NCI-H748 (cell line): ENCODE data around the gene B4GALT7.
"Not testable (repeated sequence)": the region's sequence is repeated elsewhere in the genome, so short reads cannot be mapped to it uniquely, and the experiment has no call there.

ENCODE experiments used
- DNase-seq: peaks from one replicate; lab custom pipeline; 2025; ENCODE audit not compliant: unreplicated experiment; lab: John Stamatoyannopoulos, UW

B4GALT7 gene, protein sequence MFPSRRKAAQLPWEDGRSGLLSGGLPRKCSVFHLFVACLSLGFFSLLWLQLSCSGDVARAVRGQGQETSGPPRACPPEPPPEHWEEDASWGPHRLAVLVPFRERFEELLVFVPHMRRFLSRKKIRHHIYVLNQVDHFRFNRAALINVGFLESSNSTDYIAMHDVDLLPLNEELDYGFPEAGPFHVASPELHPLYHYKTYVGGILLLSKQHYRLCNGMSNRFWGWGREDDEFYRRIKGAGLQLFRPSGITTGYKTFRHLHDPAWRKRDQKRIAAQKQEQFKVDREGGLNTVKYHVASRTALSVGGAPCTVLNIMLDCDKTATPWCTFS

GRCh38 chr5:177599731-177600507 lies at the start of gene B4GALT7:
Gene B4GALT7 (plus strand): TSS chr5:177600132. CDS start chr5:177600211, 79 bp downstream.
- peak; percentile 85 for DNase-seq

DNA sequence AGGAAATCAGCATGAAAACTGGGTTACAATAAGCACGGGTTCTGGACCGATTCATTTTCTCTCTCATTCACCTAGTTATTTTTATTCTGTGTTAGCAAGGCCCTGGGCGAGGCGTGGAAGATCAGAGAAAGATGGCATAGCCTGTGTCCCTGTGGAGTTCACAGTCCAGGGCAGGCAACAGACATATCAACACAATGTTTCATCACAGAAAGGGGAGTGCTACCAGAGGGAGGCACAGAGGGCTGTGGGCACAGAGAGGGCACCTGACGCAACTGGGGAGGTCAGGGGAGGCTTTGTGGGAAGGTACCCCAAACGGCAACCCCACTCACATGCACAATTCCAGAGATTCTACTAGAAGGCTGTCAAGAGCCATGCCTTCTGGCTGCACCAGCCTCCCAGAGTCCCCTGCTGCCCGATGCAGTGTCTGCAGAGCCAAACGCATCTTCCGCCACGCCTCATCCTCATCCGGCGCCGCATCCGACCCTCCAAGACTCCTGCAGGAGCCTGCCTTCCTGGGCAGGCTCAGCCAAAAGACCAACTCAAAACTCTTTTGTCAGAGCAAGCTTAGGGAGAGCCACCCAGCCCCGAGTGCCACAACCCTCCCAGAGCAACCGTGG lies 47.0 kb upstream of the B4GALT7 start:
- peak; percentile 13 for DNase-seq

GRCh38 chr5:177553671-177554429 lies 46.1 kb upstream of the B4GALT7 start:
- peak; percentile 50 for DNase-seq

DNA sequence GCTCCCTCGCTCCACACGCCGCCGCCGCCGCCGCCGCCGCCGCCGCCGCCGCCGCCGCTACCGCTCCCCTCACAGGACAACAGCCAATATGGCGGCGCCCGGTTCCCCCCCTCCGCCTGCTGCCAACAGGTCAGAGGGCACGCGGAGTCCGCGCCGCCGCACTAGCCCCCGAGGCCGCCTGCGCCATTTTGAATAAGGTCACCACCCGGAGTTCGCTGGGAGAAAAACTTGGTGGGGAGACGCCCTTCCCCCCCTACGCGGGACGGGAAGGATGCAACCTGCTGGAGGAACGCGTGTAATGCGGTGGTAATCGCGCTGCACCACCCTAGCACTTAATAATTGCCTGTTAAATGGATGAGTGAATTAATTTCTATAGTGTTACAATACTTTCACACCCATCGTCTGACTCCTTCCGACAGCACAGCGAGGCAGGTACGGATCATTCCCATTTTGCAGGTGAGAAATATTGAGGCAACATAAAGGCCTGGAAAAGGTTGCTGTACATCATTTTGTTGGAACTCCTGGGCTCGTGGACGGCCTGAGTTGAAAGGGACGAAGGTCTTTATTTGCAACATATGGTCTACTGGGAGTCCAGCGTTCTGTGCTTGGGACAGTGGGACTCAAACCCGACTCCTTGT lies 45.3 kb upstream of the B4GALT7 start, which contains the start of gene FAM193B:
Gene FAM193B, minus strand, starts transcription at position 90 of the 638 bp plus-strand sequence. CDS start 105 bp downstream, outside the sequence.
- DNase-seq, result peak; percentile 94

GRCh38 chr5:177555228-177555627 lies 44.7 kb upstream of the B4GALT7 start:
- DNase-seq, result no peak

DNA sequence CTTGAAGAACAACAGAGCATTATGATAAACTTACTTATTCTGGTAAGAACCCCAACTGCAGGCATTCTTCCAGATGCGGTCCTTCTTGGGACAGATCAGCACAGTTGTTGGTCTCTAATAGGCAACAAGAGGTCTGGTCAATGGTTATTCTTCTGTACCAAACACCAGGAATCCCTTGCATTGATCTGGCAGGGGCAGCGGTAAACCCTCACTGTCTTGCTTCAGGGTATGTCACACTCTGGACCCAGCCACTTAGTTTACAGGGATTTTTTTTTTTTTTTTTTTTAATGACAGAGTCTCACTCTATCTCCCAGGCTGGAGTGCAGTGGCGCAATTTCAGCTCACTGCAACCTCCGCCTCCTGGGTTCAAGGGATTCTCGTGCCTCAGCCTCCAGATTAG lies 44.3 kb upstream of the B4GALT7 start:
- DNase-seq, result no peak

DNA sequence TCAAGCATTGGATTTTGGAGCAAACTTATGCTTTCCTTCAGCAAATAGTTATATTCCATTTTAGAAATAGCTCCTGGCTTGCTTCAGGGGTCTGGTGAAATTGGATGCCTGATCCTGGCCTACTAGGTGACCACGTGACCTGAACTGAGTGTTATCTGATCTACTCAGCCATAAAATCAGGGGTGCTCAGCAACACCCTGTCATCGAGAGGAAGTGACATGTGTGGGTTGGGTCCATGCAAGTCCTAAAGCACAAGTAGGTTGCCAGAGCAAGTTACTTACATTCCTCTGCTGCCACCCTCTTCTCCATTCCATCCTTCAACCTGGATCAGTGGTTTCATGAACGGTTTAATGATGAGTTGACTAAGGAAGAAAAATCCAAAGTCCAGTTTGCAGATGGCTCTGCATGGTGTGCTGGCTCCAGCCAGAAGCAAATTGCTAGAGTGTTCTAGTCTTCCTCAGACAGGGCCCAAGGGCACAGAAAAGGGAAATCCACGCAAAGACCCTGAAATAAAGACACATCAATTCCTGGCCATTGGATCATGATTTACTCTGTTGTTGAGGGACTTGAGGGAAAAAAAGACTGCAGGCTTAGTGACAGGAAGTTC lies 42.8 kb upstream of the B4GALT7 start:
- peak; percentile 10 for DNase-seq

DNA sequence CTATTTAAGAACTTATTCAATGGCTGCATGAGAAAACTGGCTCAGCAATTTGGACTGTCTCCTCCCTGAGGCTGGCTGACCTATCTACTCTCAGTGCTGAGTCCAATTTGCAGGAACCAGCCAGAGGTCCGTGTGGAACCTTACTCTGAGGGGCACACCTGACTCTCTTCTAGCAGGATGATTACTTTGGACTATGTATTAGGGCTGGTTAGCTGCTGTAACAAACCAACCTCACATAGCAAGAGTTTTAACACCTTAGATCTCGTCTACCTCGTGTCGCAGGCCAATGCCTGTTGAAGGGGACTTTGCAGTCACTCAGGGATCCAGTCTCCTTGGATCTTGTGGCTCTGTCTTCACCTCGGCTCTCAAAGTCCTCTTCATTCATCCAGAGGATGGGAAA lies 42.1 kb upstream of the B4GALT7 start:
- no peak for DNase-seq

DNA sequence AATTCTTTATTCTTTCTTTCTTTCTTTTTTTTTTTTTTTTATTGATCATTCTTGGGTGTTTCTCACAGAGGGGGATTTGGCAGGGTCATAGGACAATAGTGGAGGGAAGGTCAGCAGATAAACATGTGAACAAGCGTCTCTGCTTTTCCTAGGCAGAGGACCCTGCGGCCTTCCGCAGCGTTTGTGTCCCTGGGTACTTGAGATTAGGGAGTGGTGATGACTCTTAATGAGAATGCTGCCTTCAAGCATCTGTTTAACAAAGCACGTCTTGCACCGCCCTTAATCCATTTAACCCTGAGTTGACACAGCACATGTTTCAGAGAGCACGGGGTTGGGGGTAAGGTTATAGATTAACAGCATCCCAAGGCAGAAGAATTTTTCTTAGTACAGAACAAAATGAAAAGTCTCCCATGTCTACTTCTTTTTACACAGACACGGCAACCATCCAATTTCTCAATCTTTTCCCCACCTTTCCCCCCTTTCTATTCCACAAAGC lies 40.4 kb upstream of the B4GALT7 start:
- DNase-seq, result not testable (repeated sequence)

DNA sequence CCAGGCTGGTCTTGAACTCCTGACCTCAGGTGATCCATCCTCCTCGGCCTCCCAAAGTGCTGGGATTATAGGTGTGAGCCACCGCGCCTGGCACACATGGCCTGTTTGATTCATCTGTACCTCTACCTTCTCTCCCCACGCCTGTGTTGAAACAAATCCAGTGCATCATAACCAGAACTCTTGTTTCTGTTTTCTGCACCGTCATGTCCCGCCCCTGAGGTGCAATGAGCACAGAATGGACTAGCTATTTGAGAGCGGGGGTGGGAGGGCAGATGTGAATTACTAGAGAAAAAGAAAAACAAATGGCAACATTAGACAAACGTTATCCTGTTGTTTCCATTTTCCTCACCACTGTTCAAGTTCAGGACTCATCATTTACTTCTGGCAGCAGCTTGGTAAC lies 34.9 kb upstream of the B4GALT7 start:
- DNase-seq, result no peak

DNA sequence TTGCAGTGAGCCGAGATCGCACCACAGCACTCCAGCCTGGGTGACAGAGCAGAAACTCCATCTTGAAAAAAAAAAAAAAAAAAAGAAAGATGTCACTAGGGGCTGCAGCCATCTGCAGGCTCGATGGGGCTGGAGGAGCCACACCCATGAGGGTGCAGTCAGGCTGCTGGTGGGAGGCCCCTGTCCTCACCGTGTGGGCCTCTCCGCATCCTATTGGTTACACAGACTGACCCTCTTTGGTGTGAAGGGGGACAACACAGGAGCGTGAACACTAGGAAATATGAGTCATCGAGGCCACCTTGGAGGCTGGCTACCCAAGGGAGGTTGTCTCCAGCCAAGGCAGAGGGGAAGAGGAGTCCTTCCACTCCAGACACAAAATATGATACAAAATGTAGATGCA lies 31.6 kb upstream of the B4GALT7 start:
- DNase-seq, result no peak

GRCh38 chr5:177569894-177570293 lies 30.0 kb upstream of the B4GALT7 start:
- DNase-seq, result no peak

DNA sequence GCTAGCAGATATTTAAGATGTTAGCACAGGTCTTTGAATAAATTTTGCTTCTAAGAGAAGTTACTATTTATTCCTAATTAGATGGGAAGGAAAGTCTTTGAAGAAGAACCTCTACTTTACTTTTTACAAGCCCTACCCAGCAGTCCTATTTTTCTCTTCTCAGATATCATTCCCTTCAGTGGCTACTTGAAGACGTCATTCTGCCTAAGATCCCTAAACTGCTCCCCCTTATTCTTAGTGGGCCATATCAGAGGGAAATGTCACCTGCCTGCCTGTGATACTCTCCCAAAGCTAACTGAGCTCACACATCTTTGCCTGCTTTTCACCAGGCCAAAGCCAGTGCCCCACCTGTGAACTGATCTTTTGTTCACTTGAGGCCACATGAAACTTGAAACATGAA lies 24.4 kb upstream of the B4GALT7 start:
- no peak for DNase-seq

- DNase-seq, result peak; percentile 63
These were observed 23.8 kb upstream of the B4GALT7 start for GRCh38 chr5:177576169-177576568.

DNA sequence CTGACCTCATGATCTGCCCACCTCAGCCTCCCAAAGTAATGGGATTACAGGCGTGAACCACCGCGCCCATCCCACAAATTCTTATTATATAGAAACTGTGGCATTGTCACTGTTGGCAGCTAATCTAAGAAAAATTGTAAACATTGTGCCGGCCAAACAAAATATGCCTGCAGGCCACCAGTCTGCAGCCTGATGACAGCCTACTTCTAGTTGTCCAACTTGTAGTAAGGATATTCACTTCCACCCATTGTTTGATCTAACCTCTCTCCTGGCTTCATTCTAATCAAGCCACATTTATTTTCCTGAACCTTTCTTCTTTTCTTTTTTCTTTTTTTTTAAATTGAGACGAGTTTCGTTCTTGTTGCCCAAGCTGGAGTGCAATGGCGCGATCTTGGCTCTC lies 21.6 kb upstream of the B4GALT7 start:
- no peak for DNase-seq

DNA sequence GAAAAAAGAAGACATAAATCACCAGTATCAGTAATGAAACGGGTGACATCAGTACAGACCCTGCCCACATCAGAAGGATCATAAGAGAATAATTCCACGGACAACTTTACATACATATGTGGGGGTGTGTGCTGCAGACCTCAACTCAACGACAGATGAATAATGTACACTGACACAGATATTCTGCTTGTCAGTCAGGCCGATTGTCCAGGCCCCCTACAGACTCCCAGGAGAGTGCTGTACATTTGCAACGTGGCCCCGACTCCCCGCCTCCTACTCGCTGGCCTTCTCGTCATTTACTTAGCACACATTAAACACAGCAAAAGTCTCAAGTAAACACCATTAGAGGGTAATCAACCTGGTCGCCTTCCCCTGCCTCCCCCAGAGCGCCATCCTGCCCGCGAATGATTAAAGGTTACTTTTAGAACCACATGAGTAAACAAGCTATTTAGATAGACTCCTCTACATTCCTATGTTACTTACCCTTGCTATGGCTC lies 11.5 kb upstream of the B4GALT7 start:
- peak; percentile 82 for DNase-seq

DNA sequence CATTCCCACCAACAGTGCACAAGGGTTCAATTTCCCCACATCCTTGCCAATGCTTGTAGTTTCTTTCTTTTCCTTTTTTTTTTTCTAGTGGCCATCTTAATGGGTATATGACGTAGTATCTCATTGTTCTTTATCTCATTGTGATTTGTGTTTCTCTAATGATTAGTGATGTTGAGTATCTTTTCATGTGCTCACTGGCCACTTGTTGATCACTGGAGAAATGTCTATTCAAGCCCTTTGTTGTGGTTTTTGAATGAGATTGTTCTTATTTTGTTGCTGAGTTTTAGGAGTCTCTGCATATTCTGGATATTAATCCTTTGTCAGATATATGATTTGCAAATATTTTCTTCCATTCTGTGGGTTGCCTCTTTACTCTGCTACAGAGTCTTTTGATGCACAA lies 9.5 kb upstream of the B4GALT7 start:
- DNase-seq, result no peak

GRCh38 chr5:177591690-177592009 lies 8.3 kb upstream of the B4GALT7 start:
- no peak for DNase-seq

DNA sequence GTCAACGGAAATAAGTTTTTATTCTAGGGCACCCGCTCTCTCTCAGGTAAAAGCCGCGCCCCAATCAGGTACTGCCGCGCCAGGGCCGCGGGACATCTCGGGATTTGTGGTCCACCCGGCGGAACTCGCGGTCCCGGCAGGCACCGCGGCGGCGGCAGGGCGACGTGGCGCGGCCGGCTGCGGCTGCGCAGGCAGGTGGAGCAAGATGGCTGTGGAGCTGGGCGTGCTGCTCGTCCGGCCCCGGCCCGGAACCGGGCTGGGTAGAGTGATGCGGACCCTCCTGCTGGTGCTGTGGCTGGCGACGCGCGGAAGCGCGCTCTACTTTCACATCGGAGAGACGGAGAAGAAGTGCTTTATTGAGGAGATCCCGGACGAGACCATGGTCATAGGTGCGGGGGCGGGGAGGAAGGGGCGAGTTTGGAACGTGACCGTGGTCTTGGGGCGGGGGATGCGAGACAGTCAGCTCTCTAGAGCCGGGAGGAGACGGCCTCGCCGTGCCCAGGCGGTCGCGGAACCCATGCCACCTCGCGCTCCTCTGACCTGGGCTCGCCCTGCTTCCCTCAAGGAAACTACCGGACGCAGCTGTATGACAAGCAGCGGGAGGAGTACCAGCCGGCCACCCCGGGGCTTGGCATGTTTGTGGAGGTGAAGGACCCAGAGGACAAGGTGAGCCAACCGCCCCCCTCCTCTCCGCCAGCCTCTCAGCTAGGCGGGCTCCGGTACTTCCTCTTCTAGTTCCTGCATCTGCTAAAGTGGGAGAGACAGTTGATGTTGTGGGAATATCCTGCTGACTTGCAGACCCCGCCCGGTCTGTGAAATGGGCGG lies 7.7 kb upstream of the B4GALT7 start, which contains the start of gene TMED9:
Gene TMED9, plus strand, starts transcription at position 194 of the 825 bp plus-strand sequence. Its CDS starts 12 bp downstream, at position 206.
- peak; percentile 94 for DNase-seq
